WI38 (cell line): ENCODE results near the gene KICS2.

Experiments
- H3K4me3 ChIP-seq: 2 replicates; pipeline ENCODE4 v1.5.1; 2011; ENCODE audit warnings: low read depth, mild to moderate bottlenecking, control low read depth, low read length
- TF ChIP-seq, protein P1 (sequence below): IDR thresholded peaks from 2 replicates; pipeline ENCODE4 v1.5.1; 2012; ENCODE audit warnings: low read depth, mild to moderate bottlenecking, control low read depth, low read length

Gene KICS2

DNA sequence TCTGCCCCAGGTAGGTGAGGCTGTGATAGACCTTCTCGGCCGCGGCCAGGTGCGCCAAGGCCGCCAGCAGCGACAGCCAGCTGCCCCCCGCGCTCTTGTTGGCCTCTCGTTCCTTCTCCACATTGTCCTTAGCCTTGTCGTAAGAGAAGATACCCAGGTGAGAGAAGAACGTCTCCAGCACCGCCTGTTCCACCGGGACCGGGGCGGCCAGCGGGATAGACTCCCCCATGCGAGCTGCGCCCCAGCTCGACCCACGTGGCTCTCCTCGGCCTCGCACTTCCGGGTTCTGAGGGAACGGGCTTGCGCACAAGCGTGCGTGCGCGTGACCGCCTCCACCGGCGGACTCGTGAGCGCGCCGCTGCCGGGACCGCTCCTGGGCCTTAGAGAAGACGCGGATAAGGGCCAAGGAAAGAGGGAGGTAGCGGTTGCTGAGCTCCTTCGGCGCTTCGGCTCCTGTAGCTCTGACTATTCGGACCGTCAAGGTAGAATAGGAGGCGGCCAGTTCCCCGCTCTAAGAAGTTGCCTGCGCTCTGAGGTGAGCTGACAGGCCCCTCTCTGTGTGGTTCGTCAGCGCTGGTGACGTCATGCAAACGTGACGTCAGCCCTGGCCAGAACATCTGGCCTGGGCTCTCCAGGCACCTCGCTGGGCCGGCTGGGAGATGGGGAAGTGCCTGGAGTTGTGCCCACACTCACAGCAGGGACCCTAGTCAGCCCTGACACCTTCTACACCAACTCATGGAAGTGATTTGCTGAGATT lies at the start of gene KICS2:
TSS of gene KICS2 (minus strand) at position 288 of the 757 bp plus-strand sequence. CDS start at position 229, 59 bp downstream.
- peak within 1 kb of the TSS; percentile 89 for H3K4me3 ChIP-seq
- TF ChIP-seq, protein P1, sequence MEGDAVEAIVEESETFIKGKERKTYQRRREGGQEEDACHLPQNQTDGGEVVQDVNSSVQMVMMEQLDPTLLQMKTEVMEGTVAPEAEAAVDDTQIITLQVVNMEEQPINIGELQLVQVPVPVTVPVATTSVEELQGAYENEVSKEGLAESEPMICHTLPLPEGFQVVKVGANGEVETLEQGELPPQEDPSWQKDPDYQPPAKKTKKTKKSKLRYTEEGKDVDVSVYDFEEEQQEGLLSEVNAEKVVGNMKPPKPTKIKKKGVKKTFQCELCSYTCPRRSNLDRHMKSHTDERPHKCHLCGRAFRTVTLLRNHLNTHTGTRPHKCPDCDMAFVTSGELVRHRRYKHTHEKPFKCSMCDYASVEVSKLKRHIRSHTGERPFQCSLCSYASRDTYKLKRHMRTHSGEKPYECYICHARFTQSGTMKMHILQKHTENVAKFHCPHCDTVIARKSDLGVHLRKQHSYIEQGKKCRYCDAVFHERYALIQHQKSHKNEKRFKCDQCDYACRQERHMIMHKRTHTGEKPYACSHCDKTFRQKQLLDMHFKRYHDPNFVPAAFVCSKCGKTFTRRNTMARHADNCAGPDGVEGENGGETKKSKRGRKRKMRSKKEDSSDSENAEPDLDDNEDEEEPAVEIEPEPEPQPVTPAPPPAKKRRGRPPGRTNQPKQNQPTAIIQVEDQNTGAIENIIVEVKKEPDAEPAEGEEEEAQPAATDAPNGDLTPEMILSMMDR: no peak

DNA sequence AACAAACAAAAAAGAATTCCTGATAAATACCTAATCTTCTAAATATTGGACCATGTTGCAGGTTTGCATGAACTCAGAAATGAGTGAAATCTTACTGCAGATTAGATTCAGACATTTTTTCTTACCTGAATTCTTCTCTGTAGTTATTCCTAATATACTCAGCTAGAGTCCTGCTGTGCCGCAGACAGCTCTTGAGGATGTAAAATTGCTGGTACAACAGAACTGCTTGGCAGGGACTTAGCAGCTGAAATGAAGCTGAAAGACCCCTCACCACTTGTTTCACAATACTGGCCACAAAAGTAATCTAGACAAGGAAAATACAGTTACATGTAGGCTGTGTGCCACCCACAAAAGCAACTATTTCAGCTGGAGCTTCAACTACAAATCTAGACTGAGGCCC lies 48.3 kb upstream of the KICS2 start:
- TF ChIP-seq, protein P1: no peak
- no peak overlapping the region for H3K4me3 ChIP-seq

DNA sequence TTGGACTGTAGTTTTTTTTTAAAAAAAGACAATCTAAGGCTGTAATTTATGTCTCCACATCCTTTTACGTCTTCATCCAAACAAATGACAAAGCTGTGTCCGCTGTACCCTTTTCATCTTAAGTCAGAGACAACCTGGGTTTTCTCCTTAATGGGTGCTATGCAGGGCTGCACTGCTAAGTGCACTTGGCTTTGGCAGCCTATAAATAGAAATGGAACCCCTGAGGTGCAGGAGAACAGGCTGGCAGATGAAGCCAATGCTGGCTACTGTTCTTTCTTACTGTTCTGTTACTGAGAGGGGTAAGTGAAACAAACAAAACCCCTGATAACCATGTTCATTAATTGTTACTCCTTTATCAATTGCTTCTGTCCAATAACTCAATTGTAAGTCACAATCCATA lies 47.1 kb upstream of the KICS2 start:
- TF ChIP-seq, protein P1: no peak
- H3K4me3 ChIP-seq: no peak overlapping the region

DNA sequence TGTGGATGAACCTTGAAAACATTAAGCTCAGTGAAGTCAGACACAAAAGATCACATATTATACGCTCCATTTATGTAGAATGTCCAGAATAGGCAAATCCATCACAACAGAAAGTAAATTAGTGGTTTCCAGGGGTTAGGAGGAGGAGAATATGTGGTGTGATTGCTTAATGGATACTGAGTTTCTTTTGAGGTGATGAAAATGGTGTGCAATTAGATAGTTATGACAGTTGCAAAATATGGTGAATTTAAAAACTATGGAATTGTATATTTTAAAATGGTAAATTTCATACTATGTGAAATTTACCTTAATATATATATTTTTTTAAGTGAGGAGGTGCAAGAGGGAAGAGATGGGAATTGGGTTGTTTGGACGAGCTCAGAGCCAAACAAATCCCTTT lies 46.3 kb upstream of the KICS2 start:
- TF ChIP-seq, protein P1: no peak

DNA sequence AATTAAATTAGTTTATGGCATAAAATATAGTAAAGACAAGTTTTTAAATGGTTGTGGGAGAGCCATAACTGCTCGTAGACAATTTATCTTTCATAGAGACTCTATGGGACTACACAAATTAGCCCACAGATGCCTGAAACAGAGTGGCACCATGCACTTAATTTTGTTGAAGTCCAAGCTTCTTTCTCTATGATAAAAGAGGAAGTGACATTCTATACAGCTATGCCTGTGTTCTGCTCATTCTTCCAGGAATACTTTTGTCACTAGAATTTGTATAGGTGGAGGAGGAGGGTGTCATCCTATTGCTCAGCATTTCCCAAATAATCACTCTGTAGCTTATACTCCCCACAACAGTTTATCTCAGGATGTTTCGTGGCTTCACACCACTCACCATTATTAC lies 43.7 kb upstream of the KICS2 start:
- H3K4me3 ChIP-seq: no peak overlapping the region
- TF ChIP-seq, protein P1: no peak

More for the DNA sequence above, 46.3 kb upstream of the KICS2 start:
- no peak overlapping the region for H3K4me3 ChIP-seq

DNA sequence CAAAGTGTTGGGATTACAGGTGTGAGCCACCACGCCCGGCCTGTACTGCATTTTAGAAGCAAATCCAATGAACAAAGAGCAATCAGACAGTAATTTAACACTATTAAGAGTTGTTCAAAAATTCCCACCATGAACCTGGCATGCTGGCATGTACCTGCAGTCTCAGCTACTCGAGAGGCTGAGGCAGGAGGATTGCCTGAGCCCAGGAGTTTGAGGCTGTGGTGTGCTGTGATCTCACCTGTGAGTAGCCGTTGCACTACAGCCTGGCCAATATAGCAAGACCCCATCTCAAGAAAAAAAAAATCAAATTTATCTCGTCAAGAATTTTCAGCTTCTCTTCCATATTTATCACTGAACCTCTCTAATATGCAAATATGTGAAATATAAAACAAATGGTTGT lies 39.7 kb upstream of the KICS2 start:
- no peak overlapping the region for H3K4me3 ChIP-seq
- TF ChIP-seq, protein P1: no peak

DNA sequence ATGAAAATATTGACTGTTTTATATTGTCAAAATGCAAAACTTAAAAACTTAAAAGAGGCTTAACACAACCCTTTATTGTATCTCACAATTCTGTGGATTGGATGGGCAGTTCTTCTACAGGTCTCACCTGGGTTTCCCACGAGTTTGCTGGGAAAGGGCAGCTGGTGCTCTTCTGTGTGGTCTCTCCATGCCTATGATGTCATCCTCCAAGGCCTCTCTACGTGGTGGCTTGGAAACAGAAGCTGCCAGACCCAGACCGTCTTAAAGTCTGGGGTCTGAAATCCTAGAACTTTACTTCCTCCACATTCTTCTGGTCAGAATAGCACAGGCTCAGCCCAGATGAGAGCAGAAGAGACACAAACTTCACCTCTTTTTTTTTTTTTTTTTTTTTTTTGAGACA lies 36.5 kb upstream of the KICS2 start:
- no peak overlapping the region for H3K4me3 ChIP-seq
- TF ChIP-seq, protein P1: no peak
